ENCODE results near the gene SPATA7.

Gene SPATA7

DNA sequence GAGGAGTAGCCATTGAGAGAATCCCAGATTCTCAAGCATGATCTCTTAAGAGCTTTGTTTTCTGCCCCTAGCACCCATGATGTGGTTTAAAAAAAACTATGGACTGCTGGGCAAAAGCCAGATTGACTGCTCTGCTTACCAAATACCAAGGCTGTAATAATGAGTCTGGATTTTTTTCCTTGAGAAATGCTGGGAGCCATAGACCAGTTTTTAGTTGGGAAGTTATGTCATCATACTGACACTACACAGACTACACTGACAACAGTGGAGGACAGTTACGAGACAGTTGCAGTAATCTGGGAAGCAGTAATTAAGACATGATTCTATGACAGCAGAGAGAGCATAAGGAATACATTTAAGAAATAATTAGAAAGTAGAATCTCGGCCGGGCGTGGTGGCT, 35.8 kb downstream of the SPATA7 start:
- no peak for DNase-seq

DNA sequence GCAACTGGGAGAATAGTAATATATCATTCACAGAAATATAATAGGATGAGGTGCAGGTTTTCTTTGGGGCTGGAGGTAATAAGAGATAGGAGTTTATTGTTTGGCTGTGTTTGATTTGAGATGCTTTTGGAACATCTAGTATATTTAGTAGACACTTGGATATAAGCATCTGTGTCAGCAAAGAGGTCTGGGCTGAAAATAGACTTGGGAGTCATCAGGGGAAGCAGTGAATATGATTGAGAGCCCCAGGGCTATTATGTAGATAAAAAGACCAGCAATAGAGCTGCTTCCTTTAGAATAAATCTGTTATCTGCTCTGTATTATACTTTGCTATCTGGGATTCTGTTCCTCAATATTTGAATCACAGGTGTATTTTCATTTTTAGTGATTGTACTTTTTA, 36.6 kb downstream of the SPATA7 start:
- DNase-seq, result no peak

DNA sequence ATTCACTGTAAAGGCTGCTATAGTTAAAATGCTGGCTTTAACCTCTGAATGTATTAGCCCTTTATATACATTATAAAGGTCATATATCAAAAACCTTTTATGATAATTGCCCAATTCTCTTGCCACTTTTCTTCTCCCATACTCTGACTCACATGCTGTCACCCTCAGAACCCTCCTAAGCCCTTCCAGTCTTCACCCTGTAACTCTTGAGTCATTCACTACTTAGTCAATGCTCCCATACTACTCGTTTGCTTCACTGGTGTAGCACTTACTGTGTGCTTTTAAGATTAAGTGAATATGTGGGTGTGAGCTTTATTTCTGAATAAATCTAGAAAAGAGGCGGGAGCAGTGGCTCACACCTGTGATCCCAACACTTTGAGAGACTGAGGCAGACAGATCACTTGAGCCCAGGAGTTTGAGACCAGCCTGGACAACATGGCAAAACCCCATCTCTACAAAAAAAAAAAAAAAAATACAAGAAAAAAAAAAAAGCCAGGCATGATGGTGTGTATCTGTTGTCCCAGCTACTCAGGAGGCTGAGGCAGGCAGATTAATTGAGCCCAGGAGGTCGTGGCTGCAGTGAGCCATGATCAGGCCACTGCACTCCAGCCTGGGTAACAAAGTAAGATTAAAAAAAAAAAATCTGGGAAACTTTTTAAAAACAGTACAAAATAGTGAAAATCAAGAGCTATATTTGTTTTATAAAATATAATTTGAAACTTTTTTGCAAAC, 37.6 kb downstream of the SPATA7 start:
- no peak for DNase-seq

- no peak for DNase-seq
Observed at GRCh38 chr14:88424573-88424972, 39.1 kb downstream of the SPATA7 start.

- no peak for DNase-seq
Observed at GRCh38 chr14:88426271-88426670, 40.8 kb downstream of the SPATA7 start.

- no peak for DNase-seq
Observed at GRCh38 chr14:88430976-88431375, 45.5 kb downstream of the SPATA7 start.

- DNase-seq, result no peak
Observed at GRCh38 chr14:88437658-88438057, 52.2 kb downstream of the SPATA7 start.

GRCh38 chr14:88439088-88439487, 53.6 kb downstream of the SPATA7 start:
- no peak for DNase-seq

DNA sequence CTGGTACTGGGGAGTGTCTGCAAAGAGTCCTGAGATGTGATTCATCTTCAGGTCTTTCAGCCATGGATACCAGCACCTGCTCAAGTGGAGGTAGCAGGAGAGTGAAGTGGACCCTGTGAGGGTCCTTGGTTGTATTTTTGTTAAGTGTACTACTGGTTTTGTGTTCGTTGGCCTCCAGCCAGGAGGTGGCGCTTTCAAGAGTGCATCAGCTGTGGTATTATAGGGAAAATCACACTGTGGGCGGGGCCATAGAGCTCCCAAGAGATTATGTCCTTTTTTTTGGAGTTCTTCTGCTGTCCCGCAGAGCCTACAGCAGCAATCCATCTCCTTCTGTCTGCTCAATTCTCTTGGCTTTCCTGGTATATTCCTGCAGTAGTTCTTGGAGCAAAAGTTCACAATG, 66.8 kb downstream of the SPATA7 start:
- no peak for DNase-seq

DNA sequence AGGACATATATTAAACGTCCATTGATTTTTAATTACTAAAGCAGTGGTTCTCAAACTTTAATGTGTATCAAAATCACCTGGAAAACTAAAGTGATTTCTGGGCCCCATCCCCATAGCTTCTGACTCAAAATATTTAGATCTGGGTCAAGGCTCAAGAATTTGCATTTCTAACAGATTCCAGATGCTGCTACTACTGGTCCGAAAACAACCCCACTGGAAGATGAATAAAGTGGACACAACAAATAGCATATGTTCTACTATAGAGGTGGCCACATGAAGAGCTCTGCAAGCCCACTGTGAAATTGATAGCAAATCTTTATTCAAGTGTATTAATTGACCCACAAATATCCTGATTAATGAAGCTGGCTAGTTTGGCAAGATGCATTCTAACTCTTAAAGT, 69.4 kb downstream of the SPATA7 start:
- DNase-seq, result no peak

DNA sequence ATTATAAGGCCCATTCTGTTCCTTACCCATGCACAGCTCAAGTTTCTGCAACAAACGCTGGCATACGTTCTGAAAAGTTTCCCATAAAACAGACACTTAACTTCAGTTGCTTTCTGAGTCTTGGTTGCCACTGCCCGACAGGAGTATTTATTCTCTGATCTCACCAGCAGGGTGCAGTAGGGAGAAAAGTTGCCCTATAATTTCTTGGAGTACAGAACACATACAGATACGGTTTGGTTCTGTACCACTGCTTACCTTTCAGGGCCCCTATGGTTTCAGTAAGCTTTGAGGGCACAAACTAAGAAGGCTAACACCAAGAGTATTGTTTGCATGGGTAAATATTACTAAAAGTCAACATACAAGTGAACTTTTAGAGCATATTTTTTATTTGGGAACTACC, 77.9 kb downstream of the SPATA7 start:
- no peak for DNase-seq

DNA sequence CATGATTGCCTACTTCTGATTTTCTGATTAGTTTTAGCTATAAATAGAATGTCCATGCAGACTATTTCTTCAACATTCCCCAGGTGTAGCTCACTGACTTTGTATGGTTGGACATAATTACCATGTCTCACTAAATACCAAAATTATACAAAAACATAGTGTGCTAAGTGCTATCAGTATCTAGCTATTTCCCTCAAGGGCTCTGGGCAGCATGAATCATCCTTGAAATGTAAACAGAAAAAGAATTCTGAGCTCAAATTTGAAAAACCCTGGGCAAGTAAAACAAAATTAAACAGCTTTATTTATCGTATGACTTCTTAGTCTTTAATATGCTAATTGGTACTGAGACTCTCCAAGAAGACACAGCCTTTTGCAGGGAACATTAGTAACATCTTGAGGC, 82.9 kb downstream of the SPATA7 start:
- DNase-seq, result no peak

DNA sequence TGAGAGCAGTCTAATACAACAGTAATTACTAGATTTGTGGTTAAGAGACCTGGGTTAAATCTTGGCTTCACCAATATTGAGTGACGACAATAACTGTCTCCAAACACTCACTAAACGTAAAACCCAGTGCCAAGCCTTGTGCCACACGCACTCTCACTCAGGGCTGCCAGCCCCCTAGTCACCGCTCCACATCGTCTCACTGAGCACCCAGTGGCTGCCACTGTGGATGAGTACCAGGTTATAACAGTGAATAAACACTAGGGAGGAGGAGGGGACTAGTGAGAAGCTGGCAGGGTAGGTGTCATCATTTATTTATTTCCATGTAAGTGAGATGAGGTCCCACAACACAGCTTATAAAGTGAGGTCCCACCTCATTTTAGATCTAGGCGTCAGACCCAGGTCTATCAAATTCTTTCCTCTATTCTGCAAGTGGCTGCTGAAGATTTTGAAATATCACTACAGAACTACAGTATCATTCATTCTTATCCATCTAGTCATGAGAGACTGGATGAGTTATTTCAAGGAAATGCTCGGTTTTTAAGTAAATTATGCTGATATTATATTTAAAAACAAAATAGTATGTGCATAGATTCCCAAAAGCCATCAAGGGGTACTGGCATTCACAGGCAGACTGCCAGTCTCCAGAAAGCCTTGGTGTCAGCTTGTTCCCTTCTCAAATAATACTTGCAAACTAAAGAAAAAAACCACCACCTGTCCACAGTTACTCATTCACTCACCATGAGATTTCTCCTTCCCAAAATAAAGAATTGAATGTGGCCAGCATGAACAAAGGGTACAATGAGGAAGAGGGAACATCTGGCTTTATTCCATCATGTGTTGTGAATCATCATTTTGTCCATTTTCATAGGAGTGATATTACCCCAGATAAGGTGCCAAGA, 85.3 kb downstream of the SPATA7 start:
- DNase-seq, result no peak

- DNase-seq, result no peak
Observed at GRCh38 chr14:88473791-88474190, 88.3 kb downstream of the SPATA7 start.

GRCh38 chr14:88476214-88476774, 90.8 kb downstream of the SPATA7 start:
- no peak for DNase-seq

DNA sequence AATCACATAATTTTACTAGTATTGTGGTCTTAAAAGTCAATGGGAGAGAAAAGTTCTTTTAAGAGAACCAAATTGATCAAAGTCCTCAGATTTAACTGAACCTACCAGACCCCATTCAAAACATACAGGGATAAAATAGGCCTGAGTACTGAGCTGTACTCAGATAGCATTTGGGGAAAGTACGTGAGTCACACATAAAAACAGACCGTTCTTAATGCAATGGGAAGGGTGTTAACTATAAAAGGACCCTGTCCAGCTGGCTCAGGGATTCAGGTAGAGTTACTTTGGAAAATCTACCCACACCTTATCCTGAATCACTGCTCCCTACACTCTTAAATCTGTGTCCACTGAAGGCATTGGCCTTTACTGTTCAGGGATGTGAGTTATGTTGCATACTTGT, 91.4 kb downstream of the SPATA7 start:
- no peak for DNase-seq

- no peak for DNase-seq
Observed at GRCh38 chr14:88477513-88478250, 92.2 kb downstream of the SPATA7 start.

GRCh38 chr14:88478931-88479330, 93.5 kb downstream of the SPATA7 start:
- no peak for DNase-seq

DNA sequence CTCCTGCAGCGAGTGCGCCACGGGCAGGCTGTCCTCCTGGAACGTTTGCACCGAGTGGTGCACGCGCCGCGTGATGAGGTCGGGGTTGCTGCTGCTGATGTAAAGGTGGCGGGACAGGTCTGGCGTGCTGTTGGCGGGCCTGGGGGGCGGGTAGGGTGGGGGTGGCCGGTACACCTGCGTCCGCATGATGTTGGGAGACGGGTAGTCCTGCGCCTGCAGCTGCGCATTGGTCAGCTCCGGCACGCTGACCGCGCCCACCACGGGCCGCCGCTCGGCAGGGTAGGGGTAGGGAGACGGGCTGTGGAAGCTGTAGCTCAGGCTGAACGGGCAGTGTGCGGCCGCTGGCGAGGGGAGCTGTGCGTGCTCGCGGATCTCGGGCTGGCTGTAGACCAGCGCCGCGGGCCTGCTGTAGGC, 94.1 kb downstream of the SPATA7 start:
- no peak for DNase-seq

- no peak for DNase-seq
Observed at GRCh38 chr14:88481059-88481458, 95.6 kb downstream of the SPATA7 start.

GRCh38 chr14:88481794-88482193, 96.3 kb downstream of the SPATA7 start:
- no peak for DNase-seq

DNA sequence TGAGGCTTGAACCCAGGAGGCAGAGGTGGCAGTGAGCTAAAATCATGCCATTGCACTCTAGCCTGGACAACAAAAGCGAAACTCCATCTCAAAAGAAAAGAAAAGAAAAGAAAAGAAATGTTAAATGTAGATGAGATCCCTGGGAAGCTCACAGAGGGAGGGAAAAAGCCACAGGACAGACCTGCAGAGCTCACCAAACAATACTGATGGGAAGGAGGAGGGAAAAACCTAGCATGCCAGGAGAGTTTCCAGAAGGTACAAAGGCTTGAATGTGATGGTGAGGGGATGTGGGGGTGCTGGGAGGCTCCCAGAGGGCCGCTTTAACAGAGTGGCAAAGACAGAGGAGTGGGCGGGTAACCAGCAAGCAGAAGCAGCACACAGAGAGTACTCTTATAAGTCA, 97.1 kb downstream of the SPATA7 start:
- DNase-seq, result no peak

Data from DMS79 treated with DMSO at 0.1 percent for 48 hours (cell line).